ENCODE results near the gene LRIG1. TPM values are rescaled to one million over a fixed set of nuclear protein-coding genes. Genes with fewer than 3 reads are reported as not detected.
"Not testable (repeated sequence)": the region's sequence is repeated elsewhere in the genome, so short reads cannot be mapped to it uniquely, and the experiment has no call there.

LRIG1 gene
- total and polyA plus RNA-seq, 2 donors (not counting 1 experiment from before 2014, with no cell fraction given) = 27.9 to 104 TPM

GRCh38 chr3:66421144-66421543, 79.7 kb downstream of the LRIG1 start:
- H4K20me1 ChIP-seq (ENCODE audit: control insufficient read depth, extremely low read depth, insufficient read depth, low read length); H3K9ac ChIP-seq (ENCODE audit: insufficient read depth, low read length); H2AFZ ChIP-seq (ENCODE audit: low read length); H3K27ac ChIP-seq (ENCODE audit: insufficient read depth, low read length); H3K27me3 ChIP-seq (ENCODE audit: control insufficient read depth, insufficient read depth, low read length); H3K36me3 ChIP-seq (ENCODE audit: control insufficient read depth, insufficient read depth, low read length); H3K79me2 ChIP-seq (ENCODE audit: control insufficient read depth, insufficient read depth, low read length); H3K9me3 ChIP-seq (ENCODE audit: control insufficient read depth, insufficient read depth, low read depth, low read length); H3K4me2 ChIP-seq (ENCODE audit: extremely low read depth, insufficient read depth, low read length); H3K4me1 ChIP-seq (ENCODE audit: control insufficient read depth, extremely low read depth, insufficient read depth, low read length); DNase-seq (ENCODE audit: low read depth in 2 of 2); H3K4me3 ChIP-seq (replicated peaks in 1 of 4; ENCODE audit: control extremely low read depth in 1 of 4, insufficient read depth in 1 of 4, low read depth in 3 of 4, low read length in 4 of 4): not testable (repeated sequence)

DNA sequence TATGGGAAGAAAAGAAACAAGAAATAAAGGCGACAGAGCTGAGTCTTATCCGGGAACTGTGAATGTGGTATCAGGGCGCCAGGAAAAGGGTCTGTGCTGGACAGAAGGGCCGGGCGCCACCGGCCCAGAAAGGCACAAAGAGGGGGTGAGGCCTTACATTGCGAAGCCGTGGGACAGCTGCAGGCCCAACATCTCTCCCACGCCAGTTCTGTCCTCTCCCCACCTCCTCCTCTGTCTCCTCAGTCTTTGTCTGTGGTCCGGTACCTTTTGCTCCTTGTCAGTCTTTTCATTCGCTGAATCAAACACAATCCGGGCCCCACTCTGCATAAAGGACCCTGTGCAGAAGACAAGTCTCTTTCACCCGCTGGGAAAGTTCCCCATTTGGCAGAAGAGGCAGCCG, 81.8 kb downstream of the LRIG1 start:
- TF ChIP-seq, protein P1, sequence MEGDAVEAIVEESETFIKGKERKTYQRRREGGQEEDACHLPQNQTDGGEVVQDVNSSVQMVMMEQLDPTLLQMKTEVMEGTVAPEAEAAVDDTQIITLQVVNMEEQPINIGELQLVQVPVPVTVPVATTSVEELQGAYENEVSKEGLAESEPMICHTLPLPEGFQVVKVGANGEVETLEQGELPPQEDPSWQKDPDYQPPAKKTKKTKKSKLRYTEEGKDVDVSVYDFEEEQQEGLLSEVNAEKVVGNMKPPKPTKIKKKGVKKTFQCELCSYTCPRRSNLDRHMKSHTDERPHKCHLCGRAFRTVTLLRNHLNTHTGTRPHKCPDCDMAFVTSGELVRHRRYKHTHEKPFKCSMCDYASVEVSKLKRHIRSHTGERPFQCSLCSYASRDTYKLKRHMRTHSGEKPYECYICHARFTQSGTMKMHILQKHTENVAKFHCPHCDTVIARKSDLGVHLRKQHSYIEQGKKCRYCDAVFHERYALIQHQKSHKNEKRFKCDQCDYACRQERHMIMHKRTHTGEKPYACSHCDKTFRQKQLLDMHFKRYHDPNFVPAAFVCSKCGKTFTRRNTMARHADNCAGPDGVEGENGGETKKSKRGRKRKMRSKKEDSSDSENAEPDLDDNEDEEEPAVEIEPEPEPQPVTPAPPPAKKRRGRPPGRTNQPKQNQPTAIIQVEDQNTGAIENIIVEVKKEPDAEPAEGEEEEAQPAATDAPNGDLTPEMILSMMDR (conservative IDR thresholded peaks at IDR 0.05 in 1 of 2, IDR thresholded peaks at IDR 0.05 in 1 of 2; ENCODE audit: low read depth in 1 of 2, low read length in 2 of 2) = no peak
- TF ChIP-seq EZH2 (IDR thresholded peaks at IDR 0.05; ENCODE audit: low read length, missing control alignments) = no peak
- H4K20me1 ChIP-seq (ENCODE audit: control insufficient read depth, extremely low read depth, insufficient read depth, low read length) = no peaks in the 10 kb centered on the region
- H3K9me3 ChIP-seq (ENCODE audit: control insufficient read depth, insufficient read depth, low read depth, low read length) = no peaks in the 10 kb centered on the region
- H3K27ac ChIP-seq (ENCODE audit: insufficient read depth, low read length) = no peak overlapping the region
- no peak for DNase-seq (ENCODE audit: low read depth in 2 of 2)
- H3K4me1 ChIP-seq (ENCODE audit: control insufficient read depth, extremely low read depth, insufficient read depth, low read length) = peaks cover 5% of the 10 kb centered on the region
- no peaks in the 10 kb centered on the region for H3K79me2 ChIP-seq (ENCODE audit: control insufficient read depth, insufficient read depth, low read length)
- H3K9ac ChIP-seq (ENCODE audit: insufficient read depth, low read length) = no peak overlapping the region
- H3K27me3 ChIP-seq (ENCODE audit: control insufficient read depth, insufficient read depth, low read length) = no peaks in the 10 kb centered on the region
- H3K36me3 ChIP-seq (ENCODE audit: control insufficient read depth, insufficient read depth, low read length) = no peaks in the 10 kb centered on the region
- H3K4me3 ChIP-seq (replicated peaks in 1 of 4; ENCODE audit: control extremely low read depth in 1 of 4, insufficient read depth in 1 of 4, low read depth in 3 of 4, low read length in 4 of 4) = no peak overlapping the region
- H2AFZ ChIP-seq (ENCODE audit: low read length) = no peak overlapping the region
- no peak overlapping the region for H3K4me2 ChIP-seq (ENCODE audit: extremely low read depth, insufficient read depth, low read length)

DNA sequence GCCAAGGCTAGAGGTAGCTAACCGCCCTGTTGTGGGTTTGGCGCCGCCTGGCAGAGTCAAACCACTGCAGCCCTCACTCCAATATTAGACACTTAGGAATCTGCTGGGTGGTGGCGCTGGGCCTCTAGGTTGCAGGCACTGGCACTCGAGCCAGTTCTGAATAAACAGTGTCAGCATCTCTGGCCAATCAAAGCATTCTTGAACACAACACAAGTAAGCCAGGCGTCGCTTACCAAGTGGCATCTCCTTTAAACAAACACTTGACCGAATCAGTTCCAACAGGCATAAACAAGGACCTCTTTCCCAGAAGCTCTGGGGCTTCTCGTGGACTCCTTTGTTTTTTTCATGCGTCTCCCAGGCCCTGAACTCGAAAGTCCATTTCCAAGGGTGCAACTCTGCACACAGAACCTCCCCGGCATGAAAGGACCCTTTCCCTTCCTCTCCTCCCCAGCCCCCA, 82.3 kb downstream of the LRIG1 start:
- TF ChIP-seq, protein P1 (conservative IDR thresholded peaks at IDR 0.05 in 1 of 2, IDR thresholded peaks at IDR 0.05 in 1 of 2; ENCODE audit: low read depth in 1 of 2, low read length in 2 of 2) = no peak
- no peak for TF ChIP-seq EZH2 (IDR thresholded peaks at IDR 0.05; ENCODE audit: low read length, missing control alignments)
- no peak overlapping the region for H3K9ac ChIP-seq (ENCODE audit: insufficient read depth, low read length)
- no peaks in the 10 kb centered on the region for H3K36me3 ChIP-seq (ENCODE audit: control insufficient read depth, insufficient read depth, low read length)
- H3K79me2 ChIP-seq (ENCODE audit: control insufficient read depth, insufficient read depth, low read length) = no peaks in the 10 kb centered on the region
- H4K20me1 ChIP-seq (ENCODE audit: control insufficient read depth, extremely low read depth, insufficient read depth, low read length) = no peaks in the 10 kb centered on the region
- no peak overlapping the region for H3K27ac ChIP-seq (ENCODE audit: insufficient read depth, low read length)
- no peak overlapping the region for H3K4me3 ChIP-seq (replicated peaks in 1 of 4; ENCODE audit: control extremely low read depth in 1 of 4, insufficient read depth in 1 of 4, low read depth in 3 of 4, low read length in 4 of 4)
- no peaks in the 10 kb centered on the region for H3K9me3 ChIP-seq (ENCODE audit: control insufficient read depth, insufficient read depth, low read depth, low read length)
- DNase-seq (ENCODE audit: low read depth in 2 of 2) = peak; percentile 81 to 87
- peaks cover 8% of the 10 kb centered on the region for H3K4me1 ChIP-seq (ENCODE audit: control insufficient read depth, extremely low read depth, insufficient read depth, low read length)
- H3K27me3 ChIP-seq (ENCODE audit: control insufficient read depth, insufficient read depth, low read length) = no peaks in the 10 kb centered on the region
- no peak overlapping the region for H3K4me2 ChIP-seq (ENCODE audit: extremely low read depth, insufficient read depth, low read length)
- H2AFZ ChIP-seq (ENCODE audit: low read length) = no peak overlapping the region
